GM12878 (cell line): ENCODE results near the gene PTGER4.

Experiments used
- CHD2 ChIP-seq: IDR thresholded peaks from 2 replicates; pipeline ENCODE4 v1.6.1; 2011; ENCODE audit warnings: low read depth, low read length, improper control_type of control experiment, borderline replicate concordance
- E2F4 ChIP-seq: IDR thresholded peaks from 2 replicates; pipeline ENCODE4 v1.6.1; 2012; ENCODE audit warnings: low read depth, low read length, improper control_type of control experiment
- EP300 ChIP-seq, 2 experiments: fragments of 150-350 bp in 1 of 2; IDR thresholded peaks; 2 replicates each; pipeline ENCODE4 v1.6.1; 2011 to 2012; ENCODE audit warnings: low read depth in 2 of 2, low read length in 2 of 2, borderline replicate concordance in 1 of 2, improper control_type of control experiment in 1 of 2, inconsistent platforms in 1 of 2; ENCODE audit not compliant: control insufficient read depth in 1 of 2
- EZH2 ChIP-seq: IDR thresholded peaks from 2 replicates; pipeline ENCODE4 v1.6.1; 2012; ENCODE audit warnings: low read depth, mild to moderate bottlenecking, control low read depth, inconsistent platforms, low read length, borderline replicate concordance; ENCODE audit not compliant: control insufficient read depth
- POLR2A ChIP-seq: IDR thresholded peaks from 2 replicates; pipeline ENCODE4 v1.6.1; 2011; ENCODE audit warnings: low read depth, mild to moderate bottlenecking, low read length
- POLR2AphosphoS5 ChIP-seq: IDR thresholded peaks from 2 replicates; pipeline ENCODE4 v1.6.1; 2011; ENCODE audit warnings: mild to moderate bottlenecking, low read length, inconsistent platforms

- TF ChIP-seq POLR2A: no peak
- TF ChIP-seq POLR2AphosphoS5: no peak
- no peak for TF ChIP-seq E2F4
- no peak for TF ChIP-seq CHD2
- no peak for TF ChIP-seq EZH2
- TF ChIP-seq EP300 (IDR thresholded peaks at IDR 0.05; ENCODE audit: borderline replicate concordance in 1 of 2, control insufficient read depth in 1 of 2, low read depth in 2 of 2, low read length in 2 of 2): no peak
Measured at GRCh38 chr5:40717281-40717680, 37.6 kb downstream of the PTGER4 start.
